CD4-positive, alpha-beta T cell treated with Interleukin-15 for 4 hours (primary cell): ENCODE measurements around the gene JAK2.
"Not testable (repeated sequence)": the region's sequence is repeated elsewhere in the genome, so short reads cannot be mapped to it uniquely, and the experiment has no call there.

ENCODE experiments used
- DNase-seq: peaks from one replicate; pipeline ENCODE4 v3.0.0-alpha.2; 2020; ENCODE audit warnings: low spot score

The JAK2 gene

DNA sequence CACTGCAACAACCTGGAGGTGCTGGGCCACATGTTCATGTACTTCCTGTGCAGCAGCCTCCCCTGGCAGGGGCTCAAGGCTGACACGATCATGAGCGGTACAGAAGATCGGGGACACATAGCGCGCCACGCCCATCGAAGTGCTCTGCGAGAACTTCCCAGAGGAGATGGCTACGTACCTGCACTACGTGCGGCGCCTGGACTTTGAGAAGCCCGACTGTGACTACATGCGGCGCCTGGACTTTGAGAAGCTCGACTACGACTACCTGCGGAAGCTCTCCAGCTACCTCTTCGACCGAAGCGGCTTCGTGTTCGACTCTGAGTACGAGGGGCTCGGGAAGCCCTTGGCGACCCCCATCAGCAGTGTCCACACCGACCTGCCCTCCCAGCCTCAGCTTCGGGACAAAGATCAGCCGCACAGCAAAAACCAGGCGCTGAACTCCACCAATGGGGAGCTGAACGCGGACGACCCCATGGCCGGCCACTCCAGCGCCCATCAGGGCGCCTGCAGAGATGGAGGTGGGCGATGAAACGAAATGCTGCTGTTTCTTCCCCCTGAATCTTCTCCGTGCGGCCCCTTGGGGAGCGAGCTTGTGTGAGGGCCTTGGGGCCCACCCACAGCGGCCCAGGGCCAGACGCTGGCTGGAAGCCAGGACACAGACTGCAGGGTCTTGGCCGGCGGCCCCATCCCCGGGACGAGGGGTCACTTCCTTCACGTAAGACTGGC is 56.5 kb downstream of the JAK2 start:
- DNase-seq: no peak

DNA sequence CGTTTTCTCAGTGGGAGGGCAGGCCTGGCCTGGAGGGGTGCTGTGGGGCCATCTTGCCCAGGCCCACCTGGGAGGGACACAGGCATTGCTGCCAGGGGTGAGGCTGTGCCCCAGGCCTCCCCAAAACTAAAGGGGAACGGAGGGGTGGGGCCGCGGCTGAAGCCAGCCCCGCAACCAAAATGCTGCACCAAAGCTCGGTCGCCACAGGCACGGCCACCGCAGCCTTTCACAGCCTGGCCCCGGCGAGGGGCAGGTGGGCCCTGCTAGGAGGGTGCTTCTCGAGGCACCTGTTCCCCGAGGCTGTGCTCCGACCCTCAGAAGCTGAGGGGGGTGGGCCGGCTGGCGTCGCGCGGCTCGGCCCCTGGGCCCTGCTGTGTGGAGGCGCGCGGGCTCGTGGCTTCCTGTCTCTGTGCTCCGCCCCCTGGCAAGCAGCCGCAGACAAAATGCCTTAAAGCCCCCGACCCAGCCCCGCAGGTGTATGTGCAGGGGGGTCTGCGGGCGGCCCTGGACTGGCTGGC is 57.6 kb downstream of the JAK2 start:
- DNase-seq: no peak

DNA sequence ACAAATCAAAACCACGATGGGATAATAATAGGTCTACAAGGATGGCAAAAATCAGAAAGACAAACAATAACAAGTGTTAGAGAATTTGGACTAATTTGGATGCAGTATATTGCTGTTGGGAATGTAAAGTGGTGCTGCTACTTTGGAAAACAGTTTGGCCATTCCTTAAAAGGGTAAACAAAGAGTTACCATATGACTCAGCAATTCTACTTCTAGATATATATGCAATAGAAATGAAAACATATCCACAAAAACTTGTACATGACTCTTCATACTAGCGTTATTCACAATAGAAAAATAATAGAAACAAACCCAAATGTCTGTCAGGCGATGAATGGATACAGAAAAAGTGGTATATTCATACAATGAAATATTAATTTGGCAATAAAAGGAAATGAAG is 58.3 kb downstream of the JAK2 start:
- DNase-seq: no peak

DNA sequence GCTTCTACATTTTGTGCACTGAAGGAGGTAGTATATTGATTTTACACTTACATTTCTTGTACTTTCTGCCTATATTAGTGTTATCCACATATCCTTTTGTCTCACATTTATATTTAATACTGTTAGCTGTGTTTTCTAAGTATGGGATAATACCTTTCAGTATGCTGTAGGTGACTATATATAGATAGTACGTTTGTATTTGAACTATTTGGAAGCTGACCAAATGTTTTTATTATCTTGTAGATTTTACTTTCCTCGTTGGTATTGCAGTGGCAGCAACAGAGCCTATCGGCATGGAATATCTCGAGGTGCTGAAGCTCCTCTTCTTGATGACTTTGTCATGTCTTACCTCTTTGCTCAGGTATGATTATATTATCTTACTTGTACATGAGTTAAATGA is 59.1 kb downstream of the JAK2 start:
- DNase-seq: no peak

DNA sequence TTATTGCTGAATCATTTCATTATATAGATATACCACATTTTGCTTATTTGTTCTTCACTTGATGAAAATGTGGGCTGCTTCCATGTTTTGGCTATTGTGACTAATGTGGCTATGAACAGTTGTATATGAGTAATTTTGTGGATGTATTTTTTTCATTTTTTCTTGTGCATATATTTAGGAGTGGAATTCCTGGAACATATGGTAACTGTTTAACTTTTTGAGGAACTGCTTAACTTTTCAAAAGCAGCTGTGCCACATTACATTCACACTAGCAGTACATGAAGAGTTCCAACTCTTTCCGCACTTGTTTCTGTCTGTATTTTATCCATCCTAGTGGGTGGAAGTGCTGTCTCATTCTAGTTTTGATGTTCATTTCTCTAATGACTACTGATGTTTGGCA is 67.8 kb downstream of the JAK2 start:
- DNase-seq: no peak

DNA sequence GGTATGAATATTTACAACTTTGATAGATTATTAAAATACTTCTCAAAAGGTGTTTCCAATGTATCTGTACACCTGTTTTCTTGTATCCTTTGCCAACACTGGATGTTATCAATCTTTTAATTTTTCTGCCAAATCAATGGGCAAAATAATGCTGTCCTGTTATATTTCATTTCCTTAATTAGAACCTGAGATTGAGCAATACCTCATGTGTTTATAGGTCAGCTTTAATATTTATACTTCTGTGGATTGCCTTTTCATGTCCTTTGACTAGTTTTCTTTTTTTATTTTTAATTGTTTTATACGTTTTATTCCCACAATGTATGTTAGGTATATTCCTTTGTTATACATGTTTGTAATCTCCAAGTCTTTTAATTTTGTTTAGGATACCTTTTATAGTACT is 77.6 kb downstream of the JAK2 start:
- DNase-seq: no peak

DNA sequence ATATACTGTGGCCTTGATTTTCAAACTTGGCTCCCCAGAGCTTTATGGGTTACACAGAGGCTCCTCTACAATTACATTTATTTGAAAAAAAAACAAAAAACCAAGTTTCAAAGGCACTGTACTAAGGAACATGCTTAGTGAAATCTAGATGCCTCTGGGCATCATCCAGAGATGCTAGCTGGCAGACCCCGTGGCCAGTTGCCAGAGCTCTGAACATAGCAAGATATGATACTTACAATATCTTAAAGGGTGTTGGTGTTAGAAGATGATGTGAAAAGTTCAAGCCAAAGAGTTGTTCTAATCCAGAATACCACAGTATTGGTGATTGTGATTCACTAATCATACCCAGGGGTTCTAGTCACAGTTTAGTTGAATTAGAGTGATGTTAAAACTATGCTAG is 87.8 kb downstream of the JAK2 start:
- no peak for DNase-seq

DNA sequence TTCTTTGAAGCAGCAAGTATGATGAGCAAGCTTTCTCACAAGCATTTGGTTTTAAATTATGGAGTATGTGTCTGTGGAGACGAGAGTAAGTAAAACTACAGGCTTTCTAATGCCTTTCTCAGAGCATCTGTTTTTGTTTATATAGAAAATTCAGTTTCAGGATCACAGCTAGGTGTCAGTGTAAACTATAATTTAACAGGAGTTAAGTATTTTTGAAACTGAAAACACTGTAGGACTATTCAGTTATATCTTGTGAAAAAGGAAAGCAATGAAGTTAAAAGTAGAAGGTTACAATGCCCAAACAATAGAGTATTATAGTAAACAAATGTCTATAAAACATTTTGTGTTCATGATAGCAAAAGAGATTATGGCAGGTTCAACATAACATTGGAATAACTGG is 88.6 kb downstream of the JAK2 start:
- DNase-seq: no peak

DNA sequence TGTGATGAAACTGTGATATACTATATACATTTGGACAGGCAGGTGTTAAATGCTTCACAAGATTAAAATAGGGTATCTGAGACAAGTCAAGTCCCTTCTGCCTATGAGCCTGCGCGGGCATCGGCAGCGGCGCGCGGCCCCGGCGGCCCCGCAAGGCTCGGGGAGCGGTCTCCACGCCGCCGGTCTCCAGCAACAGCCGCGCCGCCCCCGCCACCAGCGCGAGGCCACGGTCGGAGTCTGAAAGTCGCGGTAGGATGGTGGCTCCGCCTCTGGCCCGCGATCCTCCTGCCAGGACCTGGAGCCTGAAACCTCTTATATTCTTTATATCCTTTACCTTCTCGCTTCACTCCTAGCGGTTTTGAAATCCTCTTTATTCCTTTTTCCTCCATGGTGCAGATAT is 100.9 kb downstream of the JAK2 start:
- DNase-seq: no peak

DNA sequence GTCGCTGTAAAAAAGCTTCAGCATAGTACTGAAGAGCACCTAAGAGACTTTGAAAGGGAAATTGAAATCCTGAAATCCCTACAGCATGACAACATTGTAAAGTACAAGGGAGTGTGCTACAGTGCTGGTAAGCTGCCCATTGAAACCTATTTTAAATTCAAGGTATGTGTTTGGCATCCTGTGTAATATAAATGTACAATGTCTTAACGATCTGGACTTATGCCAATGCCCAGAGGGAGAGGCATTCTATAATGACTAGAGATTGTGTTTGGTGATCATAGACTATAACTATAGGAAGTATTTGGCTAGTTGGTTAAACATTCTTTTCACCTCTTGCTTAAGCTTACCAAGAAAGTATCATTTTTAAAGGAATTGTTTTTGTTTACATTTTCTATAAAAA is 104.7 kb downstream of the JAK2 start:
- no peak for DNase-seq

DNA sequence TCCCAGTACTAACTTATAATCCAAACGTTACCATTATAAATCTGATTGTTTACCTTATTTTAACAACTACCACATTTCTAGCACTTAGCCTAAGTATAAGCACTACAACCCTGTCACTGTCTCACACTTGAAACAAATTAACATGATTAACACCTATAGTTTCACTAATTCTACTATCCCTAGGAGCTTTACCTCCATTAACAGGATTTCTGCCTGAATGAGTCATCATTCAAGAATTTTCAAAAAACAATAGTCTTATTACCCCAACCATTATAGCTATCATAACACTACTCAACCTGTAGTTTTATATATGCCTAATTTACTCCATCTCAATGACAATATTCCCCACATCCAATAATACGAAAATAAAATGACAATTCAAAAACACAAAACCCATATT is 110.7 kb downstream of the JAK2 start:
- DNase-seq: no peak

DNA sequence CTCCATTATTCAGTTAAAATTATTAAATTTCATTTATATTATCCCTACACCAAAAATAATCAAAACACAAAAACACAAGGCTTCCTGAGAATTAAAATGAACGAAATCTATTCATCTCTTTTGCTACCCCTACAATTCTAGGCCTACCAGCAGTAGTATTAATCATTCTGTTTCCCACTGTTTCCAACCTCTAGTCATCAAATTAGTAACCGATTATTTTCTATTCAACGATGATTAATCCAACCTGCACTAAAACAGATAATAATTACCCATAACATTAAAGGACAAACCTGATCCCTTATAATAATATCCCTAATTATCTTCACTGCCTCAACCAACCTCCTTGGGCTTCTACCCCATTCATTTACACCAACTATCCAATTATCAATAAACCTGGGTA is 114.4 kb downstream of the JAK2 start:
- no peak for DNase-seq

DNA sequence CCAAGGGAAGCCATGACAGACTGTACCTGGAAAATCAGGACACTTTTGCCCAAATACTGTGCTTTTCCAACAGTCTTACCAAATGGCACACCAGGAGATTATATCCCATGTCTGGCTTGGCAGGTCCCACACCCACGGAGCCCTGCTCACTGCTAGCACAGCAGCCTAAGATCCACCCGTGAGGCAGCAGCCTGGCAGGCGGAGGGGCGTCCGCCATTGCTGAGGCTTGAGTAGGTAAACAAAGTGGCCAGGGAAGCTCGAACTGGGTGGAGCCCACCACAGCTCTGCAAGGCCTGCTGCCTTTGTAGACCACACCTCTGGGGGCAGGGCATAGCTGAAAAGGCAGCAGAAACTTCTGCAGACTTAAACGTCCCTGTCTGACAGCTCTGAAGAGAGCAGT is 116.1 kb downstream of the JAK2 start:
- DNase-seq: not testable (repeated sequence)

DNA sequence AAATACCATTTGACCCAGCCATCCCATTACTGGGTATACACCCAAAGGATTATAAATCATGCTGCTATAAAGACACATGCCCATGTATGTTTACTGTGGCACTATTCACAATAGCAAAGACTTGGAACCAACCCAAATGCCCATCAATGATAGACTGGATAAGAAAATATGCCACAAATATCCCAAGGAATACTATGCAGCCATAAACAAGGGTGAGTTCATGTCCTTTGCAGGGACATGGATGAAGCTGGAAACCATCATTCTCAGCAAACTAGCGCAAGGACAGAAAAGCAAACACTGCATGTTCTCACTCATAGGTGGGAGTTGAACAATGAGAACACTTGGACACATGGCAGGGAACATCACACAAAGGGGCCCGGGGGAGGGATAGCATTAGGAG is 121.4 kb downstream of the JAK2 start:
- not testable (repeated sequence) for DNase-seq

DNA sequence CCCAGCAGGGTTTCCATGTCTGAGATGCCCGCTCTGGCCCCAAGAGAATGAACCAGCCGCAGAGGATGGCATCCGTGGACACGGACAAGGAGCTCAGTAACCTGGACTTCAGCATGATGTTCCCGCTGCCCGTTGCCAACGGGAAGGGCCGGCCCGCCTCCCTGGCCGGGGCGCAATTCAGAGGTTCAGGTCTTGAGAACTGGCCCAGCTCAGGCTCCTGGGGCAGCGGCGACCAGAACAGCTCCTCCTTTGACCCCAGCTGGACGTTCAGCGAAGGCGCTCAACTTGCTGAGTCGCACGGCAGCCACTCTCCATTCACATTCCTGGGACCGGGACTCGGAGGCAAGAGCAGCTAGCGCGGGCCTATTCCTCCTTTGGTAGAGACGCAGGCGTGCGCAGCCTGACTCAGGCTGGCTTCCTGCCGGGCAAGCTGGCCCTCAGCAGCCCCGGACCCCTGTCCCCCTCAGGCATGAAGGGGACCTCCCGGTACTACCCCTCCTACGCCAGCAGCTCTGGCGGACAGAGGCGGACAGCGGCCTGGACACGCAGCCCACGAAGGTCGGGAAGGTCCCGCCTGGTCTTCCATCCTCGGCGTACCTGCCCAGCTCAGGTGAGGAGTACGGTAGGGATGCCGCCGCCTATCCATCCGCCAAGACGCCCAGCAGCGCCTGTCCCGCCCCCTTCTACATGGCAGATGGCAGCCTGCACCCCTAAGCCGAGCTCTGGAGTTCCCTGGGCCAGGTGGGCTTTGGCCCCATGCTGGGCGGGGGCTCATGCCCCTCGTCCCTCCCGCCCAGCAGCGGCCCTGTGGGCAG is 126.0 kb downstream of the JAK2 start:
- DNase-seq: no peak

DNA sequence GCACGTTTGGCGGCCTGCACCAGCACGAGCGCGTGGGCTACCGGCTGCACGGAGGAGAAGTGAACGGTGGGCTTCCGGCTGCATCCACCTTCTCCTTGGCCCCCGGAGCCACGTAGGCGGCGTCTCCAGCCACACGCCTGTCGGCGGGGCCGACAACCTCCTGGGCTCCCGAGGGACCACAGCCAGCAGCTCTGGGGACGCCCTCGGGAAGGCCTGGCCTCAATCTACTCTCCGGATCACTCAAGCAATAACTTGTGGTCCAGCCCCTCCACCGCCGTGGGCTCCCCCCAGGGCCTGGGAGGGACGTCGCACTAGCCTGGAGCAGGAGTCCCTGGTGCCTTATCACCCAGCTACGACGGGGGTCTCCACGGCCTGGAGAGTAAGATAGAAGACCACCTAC is 126.6 kb downstream of the JAK2 start:
- DNase-seq: no peak

DNA sequence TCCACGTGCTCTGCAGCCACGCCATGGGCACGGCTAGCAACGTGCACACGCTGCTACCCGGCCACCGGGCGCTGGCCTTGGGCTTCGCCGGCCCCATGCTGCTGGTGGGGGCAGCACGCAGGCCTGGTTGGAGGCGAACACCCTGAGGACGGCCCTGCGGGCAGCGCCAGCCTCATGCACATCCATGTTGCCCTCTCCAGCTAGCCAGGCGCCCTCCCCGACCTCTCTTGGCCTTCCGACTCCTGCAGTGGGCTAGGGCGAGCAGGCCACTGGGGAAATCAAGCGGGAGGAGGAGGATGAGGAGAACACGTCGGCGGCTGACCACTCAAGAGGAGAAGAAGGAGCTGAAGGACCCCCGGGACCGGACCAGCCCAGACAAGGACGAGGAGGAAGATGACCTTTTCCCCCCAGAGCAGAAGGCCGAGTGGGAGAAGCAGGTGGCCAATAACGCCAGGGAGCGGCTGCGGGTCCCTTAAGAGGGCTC is 127.1 kb downstream of the JAK2 start:
- no peak for DNase-seq

DNA sequence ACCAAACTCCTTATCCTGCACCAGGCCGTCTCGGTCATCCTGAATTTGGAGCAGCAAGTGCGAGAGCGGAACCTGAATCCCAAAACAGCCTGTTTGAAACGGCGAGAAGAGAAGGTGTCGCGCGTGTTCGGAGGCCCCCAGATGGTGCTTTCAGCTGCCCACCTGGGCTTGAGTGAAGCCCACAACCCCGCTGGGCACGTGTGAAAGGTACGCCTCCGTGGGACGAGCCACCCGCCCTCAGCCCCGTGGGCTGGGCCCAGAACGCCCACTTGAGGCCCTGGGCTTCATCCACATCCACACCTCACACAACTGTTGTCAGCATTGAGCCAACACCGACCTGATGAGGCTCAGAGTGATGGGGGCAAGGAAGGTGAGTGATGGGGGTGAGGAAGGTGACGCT is 127.6 kb downstream of the JAK2 start:
- DNase-seq: no peak

DNA sequence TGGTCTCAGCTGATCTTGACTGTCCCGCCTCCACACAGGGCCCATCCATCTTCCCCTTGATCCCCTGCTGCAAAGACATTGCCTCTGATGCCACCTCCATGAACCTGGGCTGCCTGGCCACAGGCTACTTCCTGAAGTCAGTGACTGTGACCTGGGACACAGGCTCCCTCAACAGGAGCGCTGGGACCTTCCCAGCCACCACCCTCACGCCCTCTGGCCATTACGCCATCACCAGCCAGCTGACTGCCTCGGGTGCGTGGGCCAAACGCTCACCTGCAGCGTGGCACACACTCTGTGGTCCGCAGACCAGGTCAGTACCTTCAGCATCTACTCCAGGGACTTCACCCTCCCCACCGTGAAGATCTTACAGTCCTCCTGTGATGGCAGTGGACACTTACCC is 128.5 kb downstream of the JAK2 start:
- no peak for DNase-seq

DNA sequence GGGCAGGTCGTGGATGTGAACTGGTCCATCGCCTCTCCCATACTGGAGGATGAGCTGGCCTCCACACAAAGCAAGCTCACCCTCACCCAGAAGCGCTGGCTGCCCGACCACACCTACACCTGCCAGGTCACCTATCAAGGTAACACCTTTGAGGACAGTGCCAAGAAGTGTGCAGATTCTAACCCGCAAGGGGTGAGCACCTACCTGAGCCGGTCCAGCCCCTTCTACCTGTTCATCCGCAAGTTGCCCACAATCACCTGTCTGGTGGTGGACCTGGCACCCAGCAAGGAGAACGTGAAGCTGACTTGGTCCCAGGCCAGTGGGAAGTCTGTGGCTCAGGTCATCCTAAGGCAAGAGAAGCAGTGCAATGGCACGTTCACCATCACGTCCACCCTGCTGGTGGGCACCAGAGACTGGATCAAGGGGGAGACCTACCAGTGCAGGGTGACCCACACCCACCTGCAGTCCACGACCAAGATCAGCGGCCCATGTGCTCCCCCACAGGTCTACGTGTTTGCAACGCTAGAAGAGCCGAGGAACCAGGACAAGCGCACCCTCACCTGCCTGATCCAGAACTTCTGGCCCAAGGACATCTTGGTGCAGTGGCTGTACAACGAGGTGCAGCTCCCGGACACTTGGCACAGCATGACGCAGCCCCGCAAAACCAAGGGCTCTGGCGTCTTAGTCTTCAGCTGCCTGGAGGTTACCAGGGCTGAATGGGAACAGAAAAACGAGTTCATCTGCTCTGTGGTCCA is 129.1 kb downstream of the JAK2 start:
- DNase-seq: no peak

DNA sequence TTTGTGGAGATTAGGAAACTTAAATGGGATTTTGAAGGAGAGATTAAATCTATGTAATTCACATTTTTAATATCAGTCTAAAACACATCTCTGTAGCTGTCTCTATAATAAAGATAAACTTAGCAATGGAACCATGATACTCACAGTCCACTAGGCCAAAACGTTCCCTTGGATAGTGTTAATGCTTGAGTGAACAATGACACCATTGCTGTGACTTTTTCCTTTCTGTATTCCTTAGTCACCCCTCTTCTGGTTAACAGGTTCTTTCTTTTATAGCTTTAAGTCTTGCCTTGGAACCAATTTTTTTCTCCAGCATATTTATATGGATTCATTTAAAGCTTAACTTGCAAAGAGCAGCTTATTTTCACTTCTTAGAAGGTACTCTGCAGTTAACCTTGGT is 137.0 kb downstream of the JAK2 start:
- no peak for DNase-seq

DNA sequence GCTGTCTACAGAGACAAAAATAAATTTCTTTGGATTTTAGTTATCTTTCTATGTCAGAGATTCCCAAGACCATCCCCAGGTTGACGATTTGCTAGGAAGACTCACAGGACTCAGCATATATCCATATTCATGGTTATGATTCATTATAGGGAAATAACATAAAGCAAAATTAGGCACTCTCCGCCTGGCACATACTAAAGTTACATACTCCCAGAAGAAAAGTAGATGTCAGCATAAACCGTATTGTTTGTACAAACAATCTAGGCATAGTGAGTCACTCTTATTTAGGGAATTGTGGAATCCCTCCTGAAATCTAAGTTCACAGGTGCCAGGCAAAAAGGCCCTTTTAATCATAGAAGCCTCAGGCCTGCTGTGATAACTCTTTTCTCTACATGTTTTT is 137.4 kb downstream of the JAK2 start:
- DNase-seq: no peak

DNA sequence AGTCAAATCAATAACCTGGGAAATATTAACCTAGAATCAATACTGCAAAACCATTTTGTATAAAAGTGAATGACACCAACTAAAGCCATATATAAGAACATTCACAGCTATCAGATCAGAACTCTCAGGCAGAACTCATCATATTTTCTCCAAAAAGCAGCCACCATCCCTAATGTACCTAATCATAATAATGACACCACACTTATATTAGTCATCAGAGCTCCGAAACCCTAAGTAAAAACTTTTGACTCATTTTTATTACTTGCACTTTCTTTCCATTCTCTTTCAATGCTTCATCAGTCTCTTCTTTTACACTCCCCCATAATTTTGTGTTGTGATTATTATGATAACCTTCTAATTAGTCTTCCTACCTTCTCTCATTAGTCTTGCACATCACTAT is 155.1 kb downstream of the JAK2 start:
- no peak for DNase-seq
